GM21717 (cell line): Measurements from ENCODE around the gene PDE1C.

Experiments
- ATAC-seq: cut with Tn5 transposase; IDR thresholded peaks from one replicate; pipeline ENCODE4 v1.9.1; 2021; ENCODE audit warnings: mild to moderate bottlenecking, moderate library complexity; ENCODE audit not compliant: unreplicated experiment

The PDE1C gene

DNA sequence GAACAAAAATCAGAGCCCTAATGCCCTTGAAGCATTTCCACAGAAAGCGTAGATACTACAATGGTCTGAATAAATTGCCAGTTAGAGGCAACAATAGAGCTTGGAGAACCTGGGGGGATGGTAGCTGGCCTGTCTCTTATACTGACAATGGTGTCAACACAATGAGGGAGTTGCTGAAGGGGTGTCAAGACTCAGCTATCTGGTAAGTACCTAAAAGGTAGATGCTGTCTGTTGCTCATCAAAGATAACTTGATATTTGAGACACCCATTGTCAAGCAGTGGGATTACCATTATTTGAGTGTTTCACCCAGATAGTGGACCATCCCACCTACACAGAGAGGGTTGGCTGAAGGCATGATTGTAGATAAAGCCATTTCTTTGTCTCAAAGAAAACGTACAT, 72.8 kb downstream of the PDE1C start:
- ATAC-seq, result no peak

- ATAC-seq, result no peak
Observed at GRCh38 chr7:31995134-31995533, 75.1 kb downstream of the PDE1C start.

DNA sequence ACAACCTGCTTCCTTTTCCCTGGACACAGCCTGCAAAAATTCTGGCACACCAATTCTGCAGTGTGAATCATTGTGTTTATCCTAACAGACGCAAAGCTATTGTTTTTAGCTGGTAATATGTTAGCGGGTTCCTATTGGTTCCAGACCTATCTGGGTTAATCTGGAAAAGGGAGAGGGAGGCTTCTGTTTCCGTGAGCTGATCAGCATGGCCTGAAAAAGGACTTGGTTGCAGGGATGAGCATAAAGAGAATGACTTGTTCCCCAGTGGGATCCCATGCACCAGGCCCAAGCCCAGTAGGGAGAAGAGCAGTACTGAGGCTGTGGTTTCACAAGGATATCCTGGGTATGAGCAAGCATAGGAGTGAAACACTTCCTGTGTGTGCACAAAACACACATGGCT, 78.4 kb downstream of the PDE1C start:
- ATAC-seq, result no peak

DNA sequence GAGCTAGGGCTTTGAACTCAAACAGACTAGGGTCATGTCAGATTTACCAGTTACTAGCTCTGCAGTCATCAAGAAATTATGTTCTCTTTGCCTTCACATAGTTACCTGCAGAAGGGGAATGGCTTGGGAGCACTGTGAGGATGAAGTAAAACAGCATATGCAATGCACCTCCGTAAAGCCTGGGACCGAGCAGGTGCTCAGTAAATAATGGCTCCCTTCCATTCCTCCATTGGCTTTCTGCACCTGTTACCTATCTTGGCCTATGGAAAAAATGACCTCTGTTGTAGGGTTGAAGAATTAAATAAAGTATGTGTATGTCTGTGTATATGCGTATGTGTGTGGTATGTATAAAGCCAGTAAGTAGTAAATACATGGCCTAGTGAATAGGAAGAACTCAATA, 78.8 kb downstream of the PDE1C start:
- no peak for ATAC-seq

DNA sequence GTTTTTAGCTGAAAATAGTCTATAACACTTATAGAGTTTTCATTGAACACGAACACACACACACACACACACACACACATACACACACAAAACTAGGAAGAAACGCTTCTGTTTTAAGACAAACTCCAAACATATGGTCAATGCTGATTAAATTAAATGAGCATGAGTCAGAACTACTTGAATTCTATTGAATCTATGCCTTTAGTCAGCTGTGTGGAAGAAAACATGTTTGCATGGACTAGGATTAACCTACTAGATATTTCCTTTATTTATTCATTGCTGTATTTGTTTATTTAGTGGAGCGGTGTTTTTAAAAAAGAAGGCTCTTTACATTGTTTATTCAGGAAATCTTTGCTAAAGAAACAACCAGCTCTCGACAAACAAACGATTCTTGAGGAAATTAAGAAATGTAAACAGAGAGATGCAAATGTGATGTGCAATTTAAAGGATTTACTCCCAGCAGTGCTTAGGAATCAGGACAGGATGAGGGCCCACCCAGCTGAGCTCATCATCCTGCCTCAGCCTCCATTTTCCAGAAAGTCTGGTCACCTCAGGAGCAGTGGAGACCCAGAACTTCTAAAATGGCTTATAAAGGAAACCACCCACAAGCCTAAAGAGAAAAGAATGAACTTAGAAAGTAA, 83.2 kb downstream of the PDE1C start:
- ATAC-seq, result no peak

DNA sequence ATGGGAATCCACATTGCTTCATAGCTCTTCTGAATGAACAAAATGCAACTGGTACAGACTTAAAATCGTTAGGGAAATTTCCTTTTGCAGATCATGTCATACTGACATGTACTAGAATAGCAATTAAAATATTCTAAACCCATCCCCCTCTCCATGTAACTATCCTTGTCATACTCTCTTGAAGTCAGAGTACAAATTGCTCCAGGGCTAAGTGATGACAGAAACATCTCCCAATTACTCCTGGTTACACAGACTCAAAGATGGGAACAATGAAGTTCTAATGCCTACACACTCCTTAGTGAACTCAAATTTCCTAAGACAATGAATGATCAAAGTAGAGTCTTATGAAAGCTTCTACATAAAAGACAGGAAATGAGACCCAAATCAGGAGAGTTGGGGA, 87.2 kb downstream of the PDE1C start:
- no peak for ATAC-seq

DNA sequence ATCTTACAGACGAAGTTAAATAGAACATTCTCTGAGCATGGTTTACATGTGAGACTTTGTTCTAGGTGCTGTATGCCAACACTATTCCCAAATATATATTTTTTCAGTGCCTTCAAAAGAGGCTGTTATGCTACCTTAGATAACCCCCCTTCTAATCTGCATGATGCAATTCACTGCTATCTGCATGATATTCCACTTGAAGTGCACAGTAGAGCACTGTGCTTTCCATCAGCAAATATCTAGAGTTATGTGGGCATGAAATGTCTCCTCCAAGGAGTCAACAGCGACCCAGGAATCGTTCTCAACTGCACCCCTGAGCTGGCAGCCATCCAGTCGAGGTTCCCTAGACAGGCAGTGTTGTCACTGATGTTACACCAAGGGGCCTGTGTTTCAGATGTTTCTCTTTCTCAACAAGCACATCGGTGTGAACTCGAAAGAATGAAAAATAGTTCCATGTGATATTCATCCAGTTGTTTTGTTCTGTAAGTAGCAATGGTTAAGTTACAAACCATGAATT, 88.3 kb downstream of the PDE1C start:
- no peak for ATAC-seq

- no peak for ATAC-seq
Observed at GRCh38 chr7:31979690-31980330, 90.4 kb downstream of the PDE1C start.

- ATAC-seq, result no peak
Observed at GRCh38 chr7:31975546-31975945, 94.7 kb downstream of the PDE1C start.

DNA sequence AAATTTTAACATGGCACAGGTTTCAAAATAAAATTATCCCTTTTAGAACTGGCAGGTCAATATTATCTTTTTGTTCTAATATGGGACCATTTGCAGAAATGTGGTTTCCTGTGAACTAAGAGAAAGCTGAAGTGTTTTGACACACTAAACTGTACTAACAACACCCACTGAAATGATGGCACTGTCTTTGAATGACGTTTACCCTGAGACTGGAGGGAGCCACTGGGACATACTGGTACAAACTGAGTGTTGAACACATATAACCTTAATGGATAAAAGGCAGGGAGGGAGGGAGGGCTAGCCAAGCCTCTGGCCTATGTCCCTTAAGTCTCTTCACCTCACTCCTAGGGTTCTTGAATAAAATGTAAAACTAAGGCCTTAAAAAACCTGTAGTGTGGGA, 95.9 kb downstream of the PDE1C start:
- no peak for ATAC-seq

DNA sequence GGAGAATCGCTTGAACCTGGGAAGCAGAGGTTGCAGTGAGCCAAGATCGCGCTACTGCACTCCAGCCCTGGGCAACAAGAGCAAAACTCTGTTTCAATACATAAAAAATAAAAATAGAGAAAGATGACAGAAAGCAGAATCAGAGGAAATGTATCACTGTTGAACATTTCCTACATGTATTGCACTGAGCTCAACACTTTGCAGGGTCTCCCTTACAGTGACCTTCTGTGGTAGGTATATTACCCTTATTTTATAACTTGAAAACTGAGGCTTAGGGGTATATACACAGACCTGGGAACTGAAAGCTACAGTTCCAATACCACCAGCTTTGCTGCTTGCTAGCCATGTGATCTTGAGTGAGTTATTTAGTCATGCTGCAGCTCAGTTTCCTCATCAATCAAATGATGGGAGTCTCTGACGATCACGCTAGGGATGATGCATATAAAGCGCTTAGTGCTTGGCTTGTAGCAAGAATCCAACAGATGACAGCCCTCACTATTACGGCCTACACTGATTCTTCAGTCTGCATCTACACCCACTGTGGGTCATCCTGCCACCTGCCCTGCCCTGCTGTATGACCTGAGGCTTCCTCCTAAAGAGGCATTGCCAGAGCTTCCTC, 99.0 kb downstream of the PDE1C start:
- no peak for ATAC-seq

DNA sequence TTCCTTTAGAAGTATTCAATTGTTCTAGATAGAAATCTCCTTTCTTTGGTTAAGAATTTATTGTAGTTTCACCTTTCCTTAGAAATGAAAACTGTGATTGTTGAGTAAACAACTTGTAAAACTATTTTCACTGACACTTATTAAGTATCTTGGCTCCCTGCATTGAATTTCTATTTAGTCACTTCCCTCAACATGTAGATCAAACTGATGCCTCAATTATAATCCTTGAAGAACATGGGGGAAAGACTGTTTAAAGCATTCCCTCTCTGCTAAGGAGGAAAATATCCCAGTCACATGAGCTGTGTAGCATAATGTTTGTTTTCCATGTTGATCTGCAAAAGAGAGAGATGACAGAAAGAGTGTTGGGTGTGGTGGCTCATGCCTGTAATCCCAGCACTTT, 99.7 kb downstream of the PDE1C start:
- no peak for ATAC-seq

DNA sequence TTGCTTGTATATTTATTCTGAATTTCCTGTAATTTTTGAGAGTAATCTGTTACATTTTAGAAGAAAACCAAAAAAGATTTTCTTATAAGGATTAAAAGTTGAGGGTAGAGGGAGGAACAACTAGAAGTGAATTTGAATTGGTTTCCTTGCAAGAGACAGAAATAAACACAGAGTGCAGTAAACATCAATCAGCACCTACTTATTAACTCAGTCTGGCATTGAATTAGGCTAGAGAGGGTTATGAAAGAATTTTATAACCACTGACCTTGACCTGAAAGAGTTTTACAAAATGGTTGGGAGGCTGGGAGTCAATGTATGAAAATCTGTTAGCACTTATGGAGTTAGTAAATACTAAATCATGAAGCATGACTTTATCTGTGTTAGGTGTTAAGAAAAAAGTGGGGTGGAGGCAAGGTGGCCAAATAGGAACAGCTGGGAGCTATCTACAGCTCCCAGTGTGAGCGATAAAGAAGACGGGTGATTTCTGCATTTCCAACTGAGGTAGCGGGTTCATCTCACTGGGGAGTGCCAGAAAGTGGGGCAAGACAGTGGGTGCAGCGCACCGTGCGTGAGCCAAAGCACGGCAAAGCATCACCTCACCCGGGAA, 106.5 kb downstream of the PDE1C start:
- no peak for ATAC-seq

GRCh38 chr7:31962246-31962645, 108.0 kb downstream of the PDE1C start:
- no peak for ATAC-seq

GRCh38 chr7:31958226-31958625, 112.0 kb downstream of the PDE1C start:
- no peak for ATAC-seq

GRCh38 chr7:31957756-31958155, 112.5 kb downstream of the PDE1C start:
- ATAC-seq, result no peak

- ATAC-seq, result no peak
Observed at GRCh38 chr7:31957090-31957720, 113.0 kb downstream of the PDE1C start.

GRCh38 chr7:31955641-31956040, 114.6 kb downstream of the PDE1C start:
- ATAC-seq, result no peak

- ATAC-seq, result no peak
Observed at GRCh38 chr7:31955021-31955420, 115.2 kb downstream of the PDE1C start.

GRCh38 chr7:31954500-31954899, 115.7 kb downstream of the PDE1C start:
- ATAC-seq, result no peak

DNA sequence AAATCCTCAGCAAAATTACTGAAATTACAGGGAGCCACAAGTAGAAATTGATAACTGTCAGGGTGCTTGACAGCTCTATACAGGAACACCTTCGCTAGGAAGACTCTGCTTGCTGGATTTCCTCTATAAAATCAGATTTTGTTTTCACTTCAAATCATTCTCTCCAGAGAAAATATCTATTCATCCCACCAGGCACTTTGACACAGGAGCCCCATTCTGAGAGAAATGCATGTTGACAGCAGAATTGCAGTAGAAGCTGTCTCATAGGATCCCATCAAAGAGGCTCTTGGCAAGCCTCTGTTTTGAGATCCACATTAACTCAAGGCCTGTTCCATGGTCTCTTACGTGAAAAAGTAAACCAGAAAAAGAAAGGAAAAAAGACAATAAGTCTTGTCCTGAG, 116.8 kb downstream of the PDE1C start:
- ATAC-seq, result no peak
